Heart left ventricle (tissue), 16 donors: ENCODE data around the gene NACC2. TPM values are rescaled to one million over a fixed set of nuclear protein-coding genes. Genes with fewer than 3 reads are reported as not detected.

Experiments used
- ATAC-seq, 4 donors: fragments of 200-7000 bp; cut with Tn5 transposase; one replicate each; pipeline ENCODE4 v1.9.1; 2020 to 2022; ENCODE audit warnings: moderate library complexity in 4 of 4, mild to moderate bottlenecking in 3 of 4, moderate number of reproducible peaks in 1 of 4
- DNase-seq, 5 donors: peaks; one replicate each; pipeline ENCODE4 v3.0.0-alpha.2; 2020
- H3K27ac ChIP-seq, 12 donors: fragments of 200-600 bp; sonication (generic) in 4 of 12; one replicate each; pipeline versions ENCODE4 v1.5.0 to v1.8.0; 2016 to 2022; ENCODE audit warnings: mild to moderate bottlenecking in 2 of 12
- H3K27me3 ChIP-seq, 9 donors: fragments of 200-600 bp; sonication (generic) in 2 of 9; one replicate each; pipeline versions ENCODE4 v1.5.1 to v1.8.0; 2016 to 2022; ENCODE audit warnings: mild to moderate bottlenecking in 3 of 9
- H3K36me3 ChIP-seq, 9 donors: fragments of 200-600 bp; sonication (generic) in 2 of 9; one replicate each; pipeline versions ENCODE4 v1.5.0 to v1.8.0; 2018 to 2022; ENCODE audit warnings: mild to moderate bottlenecking in 2 of 9
- H3K4me1 ChIP-seq, 12 donors: fragments of 200-600 bp; sonication (generic) in 4 of 12; one replicate each; pipeline versions ENCODE4 v1.5.0 to v1.8.0; 2016 to 2022; ENCODE audit warnings: mild to moderate bottlenecking in 3 of 12
- H3K4me3 ChIP-seq, 12 donors: fragments of 200-600 bp; sonication (generic) in 4 of 12; one replicate each; pipeline versions ENCODE4 v1.5.0 to v1.8.0; 2017 to 2022; ENCODE audit warnings: mild to moderate bottlenecking in 9 of 12, moderate library complexity in 4 of 12
- H3K9me3 ChIP-seq, 12 donors: fragments of 200-600 bp; sonication (generic) in 4 of 12; one replicate each; pipeline versions ENCODE4 v1.5.0 to v1.8.0; 2016 to 2022; ENCODE audit warnings: mild to moderate bottlenecking in 1 of 12
- POLR2A ChIP-seq, 2 donors: fragments of 450-650 bp; IDR thresholded peaks; one replicate each; pipeline ENCODE4 v1.6.1; 2017; ENCODE audit warnings: antibody characterized with exemption in 2 of 2, mild to moderate bottlenecking in 2 of 2, moderate library complexity in 2 of 2
- WGBS, 4 donors: extraction: QIAGEN DNeasy Blood & Tissue Kit in 2 of 4; methylation state at CpG; one replicate each; pipeline versions ENCODE4 v1.1.5 to v1.1.7; 2013 to 2018; 5-methylcytosine and 5-hydroxymethylcytosine counted together
- intact Hi-C, 10 donors: fragments of 100-400 bp; cut with DNase I; formaldehyde crosslinking; loops; one replicate each; pipeline versions ENCODE4 v1.11.1 to v1.14.2; 2022
- polyA plus RNA-seq, 2 donors: library from polyadenylated mRNA; stranded (reverse); fragments of 200-250 nt; gene quantifications; one replicate each; pipeline ENCODE4 v1.2.3, GENCODE V29; 2013
- total RNA-seq, 9 donors: library from RNA; depleted of rRNA in 2 of 9; stranded (reverse); fragments of >200 nt in 2 of 9; fragmentation: NEBNext Ultra II Directional in 3 of 9; extraction: Animal tissue kit (Norgen Biotek cat#: 25700) in 3 of 9; gene quantifications; one replicate each; pipeline versions ENCODE4 v1.1.0 to v1.2.4, GENCODE V29; 2016 to 2023
- TF ChIP-seq, protein P1 (sequence below), 12 donors: fragments of 200-600 bp; sonication (generic) in 4 of 12; IDR thresholded peaks; one replicate each; pipeline versions ENCODE4 v1.5.0 to v1.8.0; 2018 to 2022; ENCODE audit warnings: antibody characterized with exemption in 12 of 12, mild to moderate bottlenecking in 5 of 12
- donor health status: ischemic (EF 13 %, LVEDD 7.1; RV severe dilation, severe dysfunction).
- donor health status: healthy with polysubstance abuse.
- donor health status: DM: no; HTN: yes; CAD: no.
- donor health status: DM: no; HTN: no; CAD: no.
- donor health status: ischemic (EF 25% LVEDD 6.9; RV normal size, moderate dysfunction).
- donor health status: ischemic (EF 25% LVEDD 5.7; RV mildly dilated, moderate dysfunction).
- donor health status: healthy.
- donor health status: DM: yes; HTN: yes; CAD: no.
- donor health status: ischemic (EF 35%, LVEDD 5.7; RV mildly dilated, moderate dysfunction).
- donor health status: nonischemic (EF 11% LVEDD 7.7; RV severe dilation, severe dysfunction).
- donor health status: DM: yes; HTN: yes; CAD: no.
- donor health status: PGD.
- donor health status: ischemic (EF 29% LVEDD 5.4; RV normal size, mild dysfunction).
- donor health status: nonischemic (EF 23%, LVEDD 6.1; RV moderate dilation, normal function).

NACC2 gene
- total and polyA plus RNA-seq, 11 donors = 17.9 to 66.5 (median 47.4) TPM

DNA sequence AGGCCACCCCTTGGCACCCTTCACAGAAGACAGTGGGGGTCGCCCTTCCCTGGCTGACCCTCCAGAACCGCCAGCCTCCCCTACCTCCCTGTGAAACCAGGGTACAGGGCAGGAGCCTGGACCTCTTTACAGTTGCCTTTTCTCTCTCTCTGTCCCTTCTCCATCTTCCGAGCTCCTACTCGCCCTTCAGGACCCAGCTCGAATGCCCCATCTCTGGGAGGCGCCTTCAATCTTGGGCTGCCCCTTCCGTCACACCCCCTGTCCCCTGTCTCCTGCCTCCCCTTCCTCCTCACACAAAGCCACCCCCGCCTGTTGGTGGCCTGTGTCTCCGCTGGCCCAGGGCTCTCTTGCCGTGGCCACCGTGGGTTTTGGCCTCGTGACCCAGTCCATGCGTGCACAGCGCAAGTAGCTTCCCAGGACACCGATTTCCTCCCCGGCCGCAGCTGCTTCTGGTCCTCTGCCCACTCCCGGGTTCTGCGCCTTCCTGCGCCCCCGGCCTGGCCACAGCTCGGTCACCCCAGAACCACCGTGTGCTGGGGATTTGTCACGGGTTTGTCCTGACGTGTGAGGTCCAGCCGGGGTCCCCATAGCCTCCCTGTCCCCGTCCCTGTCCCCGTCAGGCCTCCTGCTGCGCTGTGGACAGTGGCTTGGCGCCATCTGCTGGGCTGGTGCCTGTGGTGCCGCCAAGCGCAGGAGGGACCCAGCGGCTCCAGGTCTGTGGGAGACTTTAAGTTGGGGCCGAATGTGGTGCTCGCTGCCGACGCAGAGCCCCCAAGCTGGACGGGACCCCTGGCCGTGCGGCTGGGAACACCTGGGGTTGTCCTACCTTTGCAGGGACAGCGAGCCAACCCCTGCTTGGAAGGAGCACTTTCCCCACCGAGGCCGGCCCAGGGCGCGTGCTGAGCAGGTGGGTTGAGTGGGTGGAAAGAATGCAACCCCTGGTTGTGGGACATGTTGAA is 27.6 kb upstream of the NACC2 start:
- no peak overlapping the region for H3K27ac ChIP-seq
- peaks cover 0 to 10% (median 0%) of the 10 kb centered on the region in 9 donors for H3K27me3 ChIP-seq
- peak in 1 of 2 donors; percentile 28 for TF ChIP-seq POLR2A (IDR thresholded peaks at IDR 0.05)
- TF ChIP-seq, protein P1, sequence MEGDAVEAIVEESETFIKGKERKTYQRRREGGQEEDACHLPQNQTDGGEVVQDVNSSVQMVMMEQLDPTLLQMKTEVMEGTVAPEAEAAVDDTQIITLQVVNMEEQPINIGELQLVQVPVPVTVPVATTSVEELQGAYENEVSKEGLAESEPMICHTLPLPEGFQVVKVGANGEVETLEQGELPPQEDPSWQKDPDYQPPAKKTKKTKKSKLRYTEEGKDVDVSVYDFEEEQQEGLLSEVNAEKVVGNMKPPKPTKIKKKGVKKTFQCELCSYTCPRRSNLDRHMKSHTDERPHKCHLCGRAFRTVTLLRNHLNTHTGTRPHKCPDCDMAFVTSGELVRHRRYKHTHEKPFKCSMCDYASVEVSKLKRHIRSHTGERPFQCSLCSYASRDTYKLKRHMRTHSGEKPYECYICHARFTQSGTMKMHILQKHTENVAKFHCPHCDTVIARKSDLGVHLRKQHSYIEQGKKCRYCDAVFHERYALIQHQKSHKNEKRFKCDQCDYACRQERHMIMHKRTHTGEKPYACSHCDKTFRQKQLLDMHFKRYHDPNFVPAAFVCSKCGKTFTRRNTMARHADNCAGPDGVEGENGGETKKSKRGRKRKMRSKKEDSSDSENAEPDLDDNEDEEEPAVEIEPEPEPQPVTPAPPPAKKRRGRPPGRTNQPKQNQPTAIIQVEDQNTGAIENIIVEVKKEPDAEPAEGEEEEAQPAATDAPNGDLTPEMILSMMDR (IDR thresholded peaks at IDR 0.05) = peak; percentile 92 to 99 (median 96)
- H3K4me1 ChIP-seq = peaks cover 3 to 28% (median 20%) of the 10 kb centered on the region in 12 donors
- ATAC-seq (peak; percentile 25 to 63 (median 32)), DNase-seq (peak; percentile 75 to 90 (median 79))
- H3K9me3 ChIP-seq = no peaks in the 10 kb centered on the region
- H3K4me3 ChIP-seq = peak overlapping the region in 10 of 12 donors; percentile 6 to 47 (median 27)
- H3K36me3 ChIP-seq = no peaks in the 10 kb centered on the region
- intact Hi-C loops = loop anchor here (1.0 to 10.0 kb wide), 18 partner anchors 32 to 520 kb away; partner anchors contain the start of gene KCNT1 (in 4 of the 10)
- 23 to 31% (median 26%) methylated on average over 35 to 45 of the region's 45 CpGs for WGBS, 4 donors

DNA sequence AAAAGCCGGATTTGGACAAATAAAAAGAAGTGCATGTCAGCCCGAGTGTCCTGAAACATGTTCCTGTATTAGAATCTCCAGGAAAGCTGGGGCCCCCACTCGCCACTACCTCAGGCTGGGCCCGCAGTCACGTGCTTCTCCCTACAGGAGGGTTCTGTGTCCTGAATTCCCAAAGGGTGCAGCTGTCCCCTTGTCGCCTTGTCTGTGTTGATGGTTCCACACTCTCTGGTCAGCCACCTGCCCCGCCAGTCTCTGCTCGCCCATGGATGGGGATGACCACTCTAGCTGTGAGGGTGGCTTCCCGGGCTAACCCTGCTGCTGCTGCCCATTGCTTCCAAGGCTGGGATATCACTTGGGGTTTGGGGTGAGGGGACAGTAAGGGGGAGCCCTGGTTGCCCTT is 26.7 kb upstream of the NACC2 start:
- intact Hi-C loops = loop anchor here (1.0 to 10.0 kb wide), 17 partner anchors 31 to 520 kb away; partner anchors contain the start of gene KCNT1 (in 4 of the 10)
- no peak for DNase-seq
- Histone ChIP-seq H3K27ac (no peak overlapping the region), H3K4me1 (peaks cover 3 to 37% (median 27%) of the 10 kb centered on the region in 12 donors), H3K27me3 (peaks cover 0 to 7% (median 0%) of the 10 kb centered on the region in 9 donors), H3K4me3 (no peak overlapping the region), H3K36me3 (peaks cover 0 to under 1% (median 0%) of the 10 kb centered on the region in 9 donors), H3K9me3 (no peaks in the 10 kb centered on the region)
- 90 to 94% (median 93%) methylated on average over 9 of the region's 9 CpGs for WGBS, 4 donors
- TF ChIP-seq POLR2A (IDR thresholded peaks at IDR 0.05) = no peak
- TF ChIP-seq, protein P1 (IDR thresholded peaks at IDR 0.05) = no peak
- ATAC-seq = no peak

DNA sequence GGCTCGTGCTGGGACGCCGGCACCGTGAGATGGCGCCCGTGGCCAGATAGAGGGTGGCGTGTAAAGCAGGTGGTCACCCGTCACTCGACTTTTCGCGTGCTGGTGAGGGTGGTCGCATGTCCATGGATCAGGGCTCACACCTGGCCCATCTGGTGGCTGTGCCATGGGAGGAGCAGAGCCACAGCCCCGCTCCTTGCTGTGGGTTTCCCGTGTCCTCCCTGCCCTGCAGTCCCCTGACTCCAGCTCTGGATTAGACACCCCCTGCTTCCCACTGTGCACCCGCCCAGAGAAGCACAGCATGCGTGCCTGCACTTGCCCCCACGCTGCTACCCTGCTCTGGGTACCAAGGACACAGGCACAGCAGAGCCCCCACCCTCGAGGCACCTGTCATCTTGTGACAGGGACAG is 25.4 kb upstream of the NACC2 start:
- H3K27me3 ChIP-seq = no peaks in the 10 kb centered on the region
- WGBS, 4 donors = 83 to 92% (median 90%) methylated on average over 18 of the region's 18 CpGs
- intact Hi-C loops = loop anchor here in 9 of 10 donors (5.0 to 10.0 kb wide), 11 partner anchors 33 to 518 kb away; partner anchors contain the start of gene KCNT1 (in 3 of the 9)
- H3K4me3 ChIP-seq = peak overlapping the region in 1 of 12 donors; percentile 9
- peaks cover 0 to 14% (median 10%) of the 10 kb centered on the region in 9 donors for H3K36me3 ChIP-seq
- TF ChIP-seq, protein P1 (IDR thresholded peaks at IDR 0.05) = no peak
- TF ChIP-seq POLR2A (IDR thresholded peaks at IDR 0.05) = no peak
- DNase-seq (no peak), ATAC-seq (no peak)
- peaks cover 3 to 41% (median 27%) of the 10 kb centered on the region in 12 donors for H3K4me1 ChIP-seq
- peak overlapping the region in 4 of 12 donors; percentile 89 to 100 (median 98) for H3K27ac ChIP-seq
- H3K9me3 ChIP-seq = no peaks in the 10 kb centered on the region
